ENCODE measurements around the gene STIM2.

Gene STIM2

DNA sequence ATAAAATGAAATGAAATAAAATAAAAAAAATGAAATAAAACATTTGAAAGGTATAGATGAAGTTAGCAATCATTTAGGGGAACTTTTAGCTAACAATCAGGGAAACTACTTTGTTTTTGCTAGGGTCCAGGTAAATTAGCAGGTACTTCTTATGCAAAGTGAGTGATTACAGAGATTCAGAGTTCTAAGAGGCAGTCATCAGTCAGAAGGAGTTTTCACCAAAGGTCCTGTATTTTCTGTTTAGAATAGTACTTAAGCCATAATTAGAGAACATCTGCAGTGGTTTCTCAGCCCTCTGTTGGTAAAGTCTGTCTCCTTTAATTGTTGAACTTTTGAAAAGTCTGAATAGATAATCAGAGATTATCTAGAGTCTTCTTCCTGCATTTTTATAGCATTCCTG, 50.6 kb downstream of the STIM2 start:
- no peak for DNase-seq

DNA sequence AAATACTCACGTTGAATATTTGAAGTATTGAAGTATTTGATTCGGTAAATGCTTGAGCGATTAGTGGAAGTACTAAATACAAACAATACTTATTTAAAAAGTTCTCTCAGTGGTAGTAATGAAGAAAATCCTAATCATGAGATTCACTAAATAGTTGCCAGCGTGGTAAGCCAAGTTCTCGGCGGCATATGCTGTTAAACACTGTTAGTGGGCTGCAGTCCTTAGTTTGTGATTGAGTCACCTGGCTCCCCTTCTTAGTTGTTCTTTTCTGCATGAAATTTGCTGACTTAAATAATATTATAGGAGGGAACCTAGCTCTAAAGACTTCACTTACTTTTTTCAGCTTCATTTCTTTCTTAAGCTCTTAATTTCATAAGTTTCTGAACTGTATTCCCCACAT, 51.4 kb downstream of the STIM2 start:
- DNase-seq = no peak

DNA sequence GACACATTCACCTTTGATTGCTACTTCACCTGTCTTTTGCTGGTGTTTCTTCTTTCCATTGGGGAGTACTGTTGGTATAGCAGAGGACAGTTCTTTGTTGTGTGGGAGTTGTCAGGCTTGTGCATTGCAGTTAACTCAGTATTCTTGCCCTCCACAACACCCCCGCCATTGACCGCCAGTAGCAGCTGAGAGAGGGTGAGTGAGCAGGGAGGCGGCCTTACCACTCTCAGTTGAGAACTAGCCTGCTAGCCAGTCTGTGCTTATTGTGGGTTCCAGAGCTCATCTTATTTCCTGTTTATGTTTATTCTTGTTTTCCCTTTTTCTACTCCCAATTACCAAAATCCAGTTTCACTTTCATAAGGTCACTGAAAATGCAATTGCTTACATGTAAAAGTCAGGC, 52.2 kb downstream of the STIM2 start:
- DNase-seq = no peak

DNA sequence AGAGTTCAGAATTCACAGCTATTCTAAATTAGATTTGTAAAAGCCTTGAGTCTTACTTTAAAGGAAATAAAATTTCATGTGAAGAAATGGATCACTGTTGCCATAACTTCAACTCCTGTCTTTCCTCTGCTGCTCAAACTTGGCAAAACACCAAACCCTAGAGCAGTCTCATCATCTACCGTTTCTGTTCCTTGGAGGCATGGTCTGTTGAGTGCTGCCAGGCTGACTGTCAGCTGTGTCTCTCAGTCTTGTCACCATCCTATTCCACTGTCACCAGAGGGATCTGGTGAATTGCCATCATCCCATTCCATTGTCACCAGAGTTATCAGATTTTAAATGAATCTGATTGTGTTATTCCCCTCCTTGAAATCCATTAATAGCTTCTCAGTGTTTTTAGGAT, 55.6 kb downstream of the STIM2 start:
- no peak for DNase-seq

DNA sequence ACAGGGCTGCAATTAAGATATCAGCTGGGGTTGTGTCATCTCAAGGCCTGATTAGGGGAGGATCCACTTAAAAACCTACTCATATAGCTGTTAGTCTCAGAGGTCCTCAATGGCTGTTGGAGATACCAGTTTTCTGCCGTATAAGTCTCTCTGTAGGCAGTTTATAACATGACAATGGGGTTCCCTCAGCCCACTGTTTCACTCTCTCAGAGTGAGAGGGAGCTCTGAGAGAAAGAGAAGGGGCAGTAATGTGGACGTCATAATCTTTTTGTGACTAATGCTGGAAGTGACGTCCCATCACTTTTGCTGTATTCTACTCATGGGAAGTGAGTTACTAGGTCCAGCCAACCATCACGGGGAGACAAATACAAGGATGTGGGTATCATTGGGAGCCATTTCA, 70.3 kb downstream of the STIM2 start:
- DNase-seq = no peak

DNA sequence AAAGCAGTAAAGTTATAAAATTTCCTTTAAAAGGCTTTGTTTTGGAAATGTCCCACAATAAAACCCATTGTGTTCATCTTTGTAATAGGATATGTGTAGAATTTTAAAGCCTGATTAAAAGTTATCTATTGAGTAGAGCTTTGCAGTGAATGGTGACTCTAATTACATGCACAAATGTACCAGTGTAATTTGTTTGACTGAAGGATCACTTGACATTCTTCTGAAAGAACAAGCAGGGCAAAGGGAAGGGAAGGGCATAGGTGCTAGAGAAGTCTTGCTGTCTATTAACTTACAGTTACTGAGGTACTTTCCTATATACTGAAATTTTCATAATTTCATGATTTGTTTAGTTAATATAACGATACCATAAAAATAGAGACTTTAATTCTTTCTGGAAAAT, 70.8 kb downstream of the STIM2 start:
- DNase-seq = no peak

DNA sequence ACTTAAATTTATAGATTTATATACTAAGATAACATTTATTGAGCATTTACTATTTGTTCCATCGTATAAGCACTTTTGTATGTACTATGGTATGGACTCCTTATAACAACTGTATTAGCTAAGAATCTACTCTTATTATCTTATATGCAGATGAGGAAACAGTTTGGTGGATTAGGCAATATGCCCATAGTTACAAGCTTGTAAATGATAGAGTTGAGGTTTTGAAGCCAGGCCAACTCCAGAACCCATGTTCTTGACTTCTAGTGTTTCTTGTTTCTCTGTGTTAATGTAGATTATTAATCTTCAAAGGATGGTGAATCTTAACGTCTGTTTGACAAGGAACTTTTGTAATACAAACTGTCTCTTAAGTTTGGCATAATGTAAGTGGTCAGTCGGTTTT, 71.3 kb downstream of the STIM2 start:
- DNase-seq = no peak

DNA sequence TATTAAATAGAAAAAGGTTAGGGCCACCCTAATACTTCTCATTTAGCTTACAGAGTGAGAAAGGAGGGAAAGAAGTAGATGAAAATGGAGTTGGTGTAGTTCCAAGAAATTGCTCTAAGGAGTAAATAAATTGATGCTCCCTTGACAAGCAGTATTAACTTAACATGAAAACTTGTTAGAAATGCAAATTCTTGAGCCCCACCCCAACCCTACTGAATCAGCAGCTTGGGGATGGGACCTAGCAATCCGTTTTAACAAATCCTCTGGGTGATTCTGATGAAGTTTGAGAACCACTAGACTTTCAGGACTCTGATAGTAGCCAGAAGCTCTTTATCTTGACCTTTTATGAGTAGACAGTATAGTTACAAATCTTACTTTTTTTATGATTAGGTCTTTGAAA, 74.8 kb downstream of the STIM2 start:
- no peak for DNase-seq

DNA sequence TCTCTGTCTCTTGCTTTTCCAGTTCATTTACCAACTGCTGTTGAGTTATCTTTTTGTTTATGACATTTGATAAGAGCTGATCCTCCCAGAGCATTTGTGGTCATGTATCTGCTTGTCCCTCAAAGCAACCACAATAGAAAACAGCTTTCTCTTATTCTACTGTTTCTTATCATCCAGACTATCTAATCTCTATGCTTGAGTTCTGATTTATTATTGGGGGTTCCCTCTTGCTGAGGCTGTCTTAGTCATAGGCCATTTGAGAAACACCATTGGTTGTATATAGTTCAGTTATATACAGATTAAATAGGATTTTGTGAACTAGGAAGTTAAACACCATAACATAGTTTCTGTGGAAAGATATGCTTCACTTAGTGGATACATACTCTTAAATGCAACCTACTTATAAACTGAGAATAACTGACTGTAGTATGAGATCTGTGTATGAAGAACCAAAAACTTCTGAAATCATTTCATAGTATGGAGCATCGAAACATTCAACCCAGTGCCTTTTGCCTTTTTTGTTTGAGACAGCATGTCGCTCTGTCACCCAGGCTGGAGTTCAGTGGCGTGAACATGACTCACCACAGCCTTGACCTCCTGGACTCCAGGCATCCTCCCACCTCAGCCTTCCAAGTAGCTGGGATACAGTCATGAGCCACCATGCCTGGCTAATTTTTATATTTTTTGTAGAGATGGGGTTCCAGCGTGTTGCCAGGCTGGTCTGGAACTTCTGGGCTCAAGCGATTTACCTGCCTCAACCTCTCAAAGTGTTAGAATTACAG, 75.8 kb downstream of the STIM2 start:
- DNase-seq = no peak

DNA sequence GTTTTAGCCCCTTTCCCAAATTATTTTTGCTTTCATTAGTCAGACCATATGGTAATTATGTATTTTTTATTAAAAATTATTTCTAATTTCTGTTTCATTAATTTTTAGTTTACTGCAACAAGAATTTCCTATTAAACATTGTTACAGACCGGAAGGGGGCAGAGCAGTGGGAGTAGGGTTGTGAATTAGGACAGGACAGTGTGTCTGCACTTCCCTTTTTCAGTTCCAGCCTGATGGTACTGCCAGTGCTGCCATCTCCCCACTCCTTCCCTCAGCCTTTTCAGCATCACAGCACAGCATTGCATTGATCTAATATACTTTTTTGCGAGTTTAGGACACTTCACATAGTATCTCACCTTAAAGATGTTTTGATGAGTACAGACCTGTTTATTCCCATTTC, 76.5 kb downstream of the STIM2 start:
- no peak for DNase-seq

DNA sequence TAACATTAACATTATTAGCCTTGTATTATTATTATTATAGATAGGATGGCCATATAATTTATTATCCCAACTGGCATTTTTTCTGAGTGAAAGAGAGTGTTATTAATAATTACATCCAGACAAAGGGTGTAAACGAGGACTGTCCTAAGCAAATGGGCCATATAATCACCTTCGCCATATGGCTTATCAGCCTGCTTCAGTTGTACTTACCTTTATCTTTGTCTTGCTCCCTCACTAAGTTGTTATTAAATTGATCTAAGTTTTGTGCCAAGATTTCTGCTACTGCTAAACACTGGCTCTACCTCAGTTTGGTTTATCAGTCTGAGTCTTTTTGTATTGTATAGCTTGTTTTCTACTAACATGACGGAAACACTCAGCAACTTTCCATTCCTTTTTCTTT, 76.9 kb downstream of the STIM2 start:
- no peak for DNase-seq

DNA sequence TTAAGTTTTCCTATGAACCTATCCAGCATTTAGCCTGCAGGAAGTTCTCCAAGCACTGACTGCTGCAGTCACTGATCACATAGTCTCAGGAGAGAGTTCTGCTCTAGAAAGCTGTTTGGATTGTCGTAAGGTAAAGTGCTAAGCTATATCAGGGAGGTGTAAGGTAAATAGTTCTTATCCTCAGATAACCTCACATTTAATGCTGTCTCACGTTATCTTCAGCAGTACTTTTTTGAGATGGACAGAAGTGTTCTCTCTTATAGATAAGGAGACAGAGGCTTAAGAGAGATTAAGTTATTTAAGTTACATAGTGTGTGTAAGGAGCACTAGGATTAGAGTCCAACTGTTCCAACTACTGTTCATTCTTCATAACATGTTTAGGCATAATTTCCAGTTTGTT, 77.9 kb downstream of the STIM2 start:
- no peak for DNase-seq

DNA sequence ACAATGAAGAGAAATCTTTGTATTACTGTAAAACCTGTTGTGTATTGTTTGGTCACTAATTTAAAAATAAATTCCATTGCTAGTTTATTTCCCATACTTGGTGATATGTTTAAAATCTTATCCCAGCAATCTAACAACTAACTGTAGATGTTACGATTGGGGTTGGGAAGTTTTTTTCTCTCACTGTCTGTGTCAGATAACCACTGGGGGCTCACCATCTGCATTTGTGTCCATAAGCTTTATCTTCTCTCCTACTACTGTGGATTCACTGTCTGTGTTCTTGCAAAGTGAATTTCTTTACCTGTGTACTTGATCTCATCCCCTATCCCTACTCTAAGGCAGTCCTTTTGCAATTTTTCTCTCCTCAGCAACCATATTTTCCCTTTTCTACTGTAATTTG, 81.3 kb downstream of the STIM2 start:
- DNase-seq = no peak

DNA sequence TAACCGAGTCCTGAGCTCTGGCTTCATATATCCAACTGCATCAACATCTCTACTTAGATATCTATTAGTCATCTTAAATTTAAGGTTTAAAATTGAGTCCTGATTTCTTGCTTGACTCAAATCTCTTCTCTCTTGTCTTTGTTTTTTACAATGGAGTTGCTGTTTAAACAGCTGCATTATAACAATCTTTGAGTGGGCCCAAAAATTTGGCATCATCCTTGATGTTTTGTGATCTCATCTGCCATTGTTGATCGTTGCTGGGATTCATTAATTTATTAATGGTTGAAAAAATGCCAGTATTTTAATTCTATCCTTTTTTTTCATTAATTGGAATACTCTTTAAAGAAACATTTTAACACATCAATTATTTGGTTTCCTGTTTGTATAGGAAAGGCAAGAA, 82.2 kb downstream of the STIM2 start:
- no peak for DNase-seq

DNA sequence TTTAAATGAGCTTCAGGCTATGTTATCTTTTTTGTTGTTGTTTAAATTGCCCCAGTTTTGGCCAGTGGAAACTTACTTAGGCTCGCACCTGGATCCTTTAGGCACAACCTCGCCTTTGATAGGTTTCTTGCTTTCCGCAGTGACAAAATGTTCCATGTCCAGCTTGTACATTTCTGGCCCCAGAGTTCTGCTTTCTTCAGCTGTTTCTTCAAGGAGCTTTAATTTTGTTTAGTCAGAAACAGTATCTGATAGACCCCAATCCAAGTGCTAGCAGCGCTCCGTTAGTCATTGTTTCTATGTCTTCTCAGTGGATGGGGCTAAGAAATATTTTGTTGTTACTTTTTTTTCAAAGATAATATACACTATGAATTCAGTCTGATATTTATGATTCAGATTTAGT, 82.8 kb downstream of the STIM2 start:
- no peak for DNase-seq

DNA sequence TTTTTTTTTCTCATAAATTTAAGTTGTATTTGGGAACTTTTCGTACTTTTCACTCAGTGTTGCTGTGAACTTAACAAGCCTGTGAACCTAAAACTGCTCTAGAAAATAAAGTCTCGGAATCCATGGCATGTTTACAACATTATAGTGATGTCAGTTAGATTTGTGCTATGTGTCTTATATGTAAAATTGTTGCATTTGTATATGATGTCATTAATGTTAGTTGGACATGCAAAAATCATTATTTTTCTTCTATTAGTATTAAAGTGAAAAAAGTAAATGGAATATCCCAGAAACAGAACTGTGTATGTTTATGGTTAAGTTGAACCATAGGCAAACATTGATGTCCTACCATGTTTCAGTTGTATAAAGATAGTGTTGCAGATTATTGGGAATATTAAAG, 85.2 kb downstream of the STIM2 start:
- DNase-seq = no peak

DNA sequence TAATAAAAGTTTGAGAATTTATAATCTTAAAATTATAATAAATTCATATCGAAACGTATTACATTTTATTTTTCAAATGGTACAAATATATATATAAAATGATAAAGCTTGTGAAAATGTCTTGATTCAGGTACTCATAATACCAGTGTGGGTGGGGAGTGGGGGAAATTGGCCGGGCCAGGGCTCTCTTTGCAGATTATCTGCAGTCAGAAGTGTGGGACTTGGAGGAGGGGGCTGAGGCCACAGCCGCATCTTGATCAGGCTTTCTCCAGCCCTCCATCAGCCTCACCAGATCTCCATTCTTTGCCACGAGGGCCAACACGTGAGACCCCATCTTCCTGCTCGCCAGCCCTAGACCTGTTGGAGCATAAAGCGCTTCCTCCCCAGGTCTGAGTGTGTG, 86.7 kb downstream of the STIM2 start:
- DNase-seq = no peak

DNA sequence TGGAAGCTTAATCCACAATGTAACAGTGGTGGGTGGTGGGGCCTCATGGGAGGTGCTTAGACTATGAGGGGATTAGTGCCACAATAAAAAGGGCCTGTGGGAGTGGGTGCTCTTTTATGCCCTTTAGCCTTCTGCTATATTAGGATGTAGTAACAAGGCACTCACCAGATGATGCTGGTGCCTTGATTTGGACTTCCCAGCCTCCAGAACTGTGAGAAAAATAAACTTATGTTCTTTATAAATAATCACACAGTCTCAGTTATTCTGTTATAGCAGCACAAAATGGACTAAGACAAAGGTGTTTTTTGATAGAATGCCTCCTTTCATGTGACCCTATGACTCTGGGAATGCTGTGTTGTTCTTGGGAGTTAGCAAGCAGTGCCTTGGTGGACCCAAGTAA, 89.8 kb downstream of the STIM2 start:
- DNase-seq = no peak

DNA sequence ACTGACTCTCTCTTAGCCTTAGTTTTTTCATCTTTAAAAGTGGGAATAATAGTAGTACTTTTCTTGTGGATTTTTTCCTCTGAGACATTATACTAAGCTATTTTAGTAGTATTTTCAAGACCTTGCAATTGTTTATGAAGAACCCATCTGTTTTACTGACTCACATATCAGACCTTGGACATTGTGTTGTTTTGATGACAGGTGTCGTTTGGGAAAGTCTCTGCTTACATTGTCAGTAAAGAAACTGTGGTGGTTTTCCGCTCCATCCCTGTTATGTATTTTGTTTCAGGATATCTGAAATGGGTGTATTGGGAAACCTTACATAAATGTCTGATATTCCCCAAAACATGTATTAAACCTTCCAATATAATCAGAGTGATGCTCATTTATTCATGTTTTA, 92.2 kb downstream of the STIM2 start:
- no peak for DNase-seq

DNA sequence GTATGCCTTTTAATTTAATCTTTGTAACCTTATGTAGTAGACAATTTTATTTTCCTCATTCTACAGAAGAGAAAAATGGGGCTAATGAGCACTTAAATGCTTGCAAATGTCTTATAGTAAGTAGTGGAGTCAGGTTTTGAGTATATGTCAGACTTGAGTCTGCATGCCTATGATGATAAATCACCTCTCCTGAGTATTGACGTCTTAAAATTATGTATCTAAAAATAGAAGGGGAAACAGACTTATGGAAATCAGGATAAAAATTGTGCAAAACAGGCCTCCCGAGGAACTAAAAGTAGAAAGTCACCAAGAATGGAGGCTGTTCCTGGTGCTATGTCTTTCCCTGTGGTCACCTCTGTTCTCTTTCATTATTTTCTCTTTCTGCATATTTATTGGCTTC, 92.7 kb downstream of the STIM2 start:
- no peak for DNase-seq

DNA sequence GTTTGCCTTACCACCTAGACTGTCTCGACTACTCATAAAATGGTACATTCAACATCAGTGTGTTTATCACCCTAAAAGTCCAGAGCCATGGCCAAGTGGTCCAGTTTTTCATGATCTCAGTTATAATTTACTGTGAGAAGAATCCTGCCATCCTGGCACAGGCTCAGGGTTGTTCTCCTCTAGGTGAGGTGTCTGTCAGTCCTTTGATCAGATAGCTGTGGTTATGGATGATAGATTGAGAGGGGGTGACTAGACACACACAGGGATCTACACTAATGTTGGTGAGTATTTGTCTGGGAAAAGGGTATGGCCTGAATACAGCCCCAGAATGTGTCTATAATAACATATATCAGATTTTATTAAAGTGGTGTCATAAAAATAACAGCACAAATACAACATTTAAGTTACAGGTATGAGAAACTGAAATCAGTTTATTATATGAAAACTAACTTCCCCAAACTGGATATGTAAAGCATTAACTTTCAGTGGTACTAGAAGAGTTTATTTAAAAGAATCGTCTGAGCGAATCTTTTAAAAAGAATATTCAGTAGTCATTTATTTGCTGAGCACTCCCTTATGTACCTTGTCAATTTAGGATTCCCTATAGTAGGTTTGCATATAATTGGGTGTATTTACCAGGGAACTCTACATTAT, 93.3 kb downstream of the STIM2 start:
- DNase-seq = no peak

DNA sequence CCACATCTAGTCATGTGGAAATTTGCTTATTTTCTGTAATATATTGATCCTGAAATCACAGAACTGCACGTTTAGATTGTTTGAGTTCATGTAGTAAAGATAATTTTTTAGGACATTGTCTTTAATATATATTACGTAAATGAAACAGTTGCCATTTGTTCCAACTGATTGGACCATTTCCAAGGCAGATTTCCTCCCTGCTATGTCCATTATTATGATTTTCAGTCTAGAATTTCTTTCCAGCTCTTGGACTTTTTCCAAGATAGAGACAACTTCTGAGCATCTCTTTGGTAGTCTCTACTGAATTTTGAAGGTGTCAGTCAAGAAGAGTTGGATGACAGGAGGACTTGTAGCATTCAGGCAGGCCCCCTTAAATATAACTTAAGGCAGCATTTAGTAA, 94.6 kb downstream of the STIM2 start:
- no peak for DNase-seq

DNA sequence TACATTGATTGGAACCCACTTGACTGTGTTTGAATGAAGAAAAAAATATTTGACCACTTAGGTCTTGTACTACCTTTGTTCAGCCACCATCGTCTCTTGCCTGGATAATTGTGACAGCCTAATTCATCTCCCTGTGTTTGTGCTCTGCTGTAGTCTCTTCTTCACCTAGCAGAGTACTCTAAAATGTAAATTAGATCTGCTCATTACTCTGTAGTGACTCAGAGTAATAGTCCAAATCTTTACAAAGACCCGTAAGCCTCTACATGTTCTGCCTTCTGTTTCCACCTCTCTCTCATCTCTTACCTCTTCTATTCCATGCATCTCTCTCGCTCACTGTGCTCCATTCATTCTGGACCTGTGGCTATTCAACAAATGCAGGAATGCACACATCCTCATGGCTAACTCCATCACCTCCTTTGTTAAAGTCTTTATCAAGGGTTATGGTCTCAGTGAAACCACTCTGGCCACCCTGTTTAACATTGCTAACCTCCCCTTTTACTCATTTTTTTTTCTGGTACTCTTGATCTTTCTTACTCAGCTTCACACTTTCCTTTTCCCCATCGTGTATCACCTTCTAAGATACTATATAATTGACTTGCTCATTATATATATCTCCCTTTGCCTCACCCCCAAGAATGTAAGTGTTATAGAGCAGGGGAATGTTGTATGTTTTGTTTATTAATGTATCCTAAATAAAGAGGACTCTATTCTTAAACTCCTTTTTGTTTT, 98.4 kb downstream of the STIM2 start:
- no peak for DNase-seq

DNA sequence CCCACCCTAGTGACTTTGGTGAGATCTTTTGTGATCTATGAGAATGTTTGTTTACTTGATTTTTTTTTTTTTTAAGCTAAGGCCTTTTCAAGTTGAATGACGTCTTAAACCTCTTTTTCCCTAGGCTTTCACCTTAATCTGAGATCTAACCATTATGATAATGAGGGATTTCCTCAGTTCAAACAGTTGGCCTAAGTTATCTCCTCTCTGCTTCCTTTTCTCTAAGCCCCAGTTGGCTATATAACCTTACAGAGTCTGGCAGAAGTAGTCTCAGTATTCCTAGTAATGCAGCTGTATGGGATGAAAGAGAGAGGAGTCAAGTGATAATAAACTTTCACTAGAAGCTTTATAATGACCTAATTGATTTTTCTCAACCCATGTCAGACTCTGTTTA, 99.0 kb downstream of the STIM2 start:
- DNase-seq = no peak
